Peyer's patch (tissue), 4 donors: ENCODE data around the gene XIRP2. TPM values are rescaled to one million over a fixed set of nuclear protein-coding genes. Genes with fewer than 3 reads are reported as not detected.

Experiments
- DNase-seq, 3 donors: peaks; one replicate each; pipeline ENCODE4 v3.0.0-alpha.2; 2017 to 2019
- H3K27ac ChIP-seq, 4 donors: fragments of 200-600 bp; sonication (generic); one replicate each; pipeline ENCODE4 v1.5.1; 2016 to 2019
- H3K27me3 ChIP-seq, 2 donors: fragments of 200-600 bp; sonication (generic); one replicate each; pipeline ENCODE4 v1.5.1; 2019
- H3K36me3 ChIP-seq, 3 donors: fragments of 200-600 bp; sonication (generic); one replicate each; pipeline ENCODE4 v1.5.1; 2016 to 2019
- H3K4me1 ChIP-seq, 4 donors: fragments of 200-600 bp; sonication (generic); one replicate each; pipeline ENCODE4 v1.5.1; 2016 to 2019
- H3K4me3 ChIP-seq, 4 donors: fragments of 200-600 bp; sonication (generic); 1 replicate in 3 of 4; 2 replicates in 1 of 4; pipeline ENCODE4 v1.5.1; 2016 to 2019; ENCODE audit warnings: mild to moderate bottlenecking in 1 of 4
- H3K9me3 ChIP-seq, 4 donors: fragments of 200-600 bp; sonication (generic); one replicate each; pipeline ENCODE4 v1.5.1; 2016 to 2019; ENCODE audit warnings: mild to moderate bottlenecking in 1 of 4
- POLR2A ChIP-seq, 2 donors: fragments of 450-650 bp; IDR thresholded peaks; one replicate each; pipeline ENCODE4 v1.5.1; 2017; ENCODE audit warnings: antibody characterized with exemption in 2 of 2, mild to moderate bottlenecking in 2 of 2, moderate library complexity in 2 of 2
- total RNA-seq, 4 donors: library from RNA; depleted of rRNA; stranded (reverse); fragments of >200 nt; gene quantifications; one replicate each; pipeline ENCODE4 v1.1.0, GENCODE V29; 2016
- TF ChIP-seq, protein P1 (sequence below), 6 experiments: fragments of 450-650 bp in 4 of 6; fragments of 200-600 bp in 2 of 6; sonication (generic) in 1 of 6; IDR thresholded peaks; one replicate each; pipeline ENCODE4 v1.5.1; 2017 to 2019; ENCODE audit warnings: antibody characterized with exemption in 6 of 6, mild to moderate bottlenecking in 3 of 6, moderate library complexity in 1 of 6

Gene XIRP2
- total RNA-seq, 4 donors from 2014 or later, result not detected

DNA sequence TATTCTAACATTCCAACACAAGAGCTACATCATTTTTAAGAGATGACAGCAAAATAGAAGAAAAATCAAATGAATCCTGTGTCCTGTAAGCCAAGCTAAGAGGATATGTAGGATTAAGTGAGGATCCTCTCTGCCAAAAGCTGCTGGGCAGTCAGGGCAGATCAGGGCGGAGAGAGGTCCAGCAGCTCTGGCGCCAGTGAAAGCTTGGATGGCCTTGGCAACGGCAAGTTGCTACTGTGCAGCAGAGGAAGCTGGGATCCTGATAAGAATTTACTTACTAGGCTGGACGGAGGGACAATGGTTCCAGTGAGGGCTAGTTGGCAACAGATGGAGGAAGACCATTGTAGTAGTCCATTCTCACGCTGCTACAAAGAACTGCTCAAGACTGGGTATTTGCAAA lies 391.5 kb downstream of the XIRP2 start:
- Histone ChIP-seq H3K4me1 (no peaks in the 10 kb centered on the region), H3K27me3 (no peaks in the 10 kb centered on the region), H3K9me3 (no peaks in the 10 kb centered on the region), H3K4me3 (no peak overlapping the region), H3K36me3 (no peaks in the 10 kb centered on the region), H3K27ac (no peak overlapping the region)
- DNase-seq, result no peak
- TF ChIP-seq, protein P1, sequence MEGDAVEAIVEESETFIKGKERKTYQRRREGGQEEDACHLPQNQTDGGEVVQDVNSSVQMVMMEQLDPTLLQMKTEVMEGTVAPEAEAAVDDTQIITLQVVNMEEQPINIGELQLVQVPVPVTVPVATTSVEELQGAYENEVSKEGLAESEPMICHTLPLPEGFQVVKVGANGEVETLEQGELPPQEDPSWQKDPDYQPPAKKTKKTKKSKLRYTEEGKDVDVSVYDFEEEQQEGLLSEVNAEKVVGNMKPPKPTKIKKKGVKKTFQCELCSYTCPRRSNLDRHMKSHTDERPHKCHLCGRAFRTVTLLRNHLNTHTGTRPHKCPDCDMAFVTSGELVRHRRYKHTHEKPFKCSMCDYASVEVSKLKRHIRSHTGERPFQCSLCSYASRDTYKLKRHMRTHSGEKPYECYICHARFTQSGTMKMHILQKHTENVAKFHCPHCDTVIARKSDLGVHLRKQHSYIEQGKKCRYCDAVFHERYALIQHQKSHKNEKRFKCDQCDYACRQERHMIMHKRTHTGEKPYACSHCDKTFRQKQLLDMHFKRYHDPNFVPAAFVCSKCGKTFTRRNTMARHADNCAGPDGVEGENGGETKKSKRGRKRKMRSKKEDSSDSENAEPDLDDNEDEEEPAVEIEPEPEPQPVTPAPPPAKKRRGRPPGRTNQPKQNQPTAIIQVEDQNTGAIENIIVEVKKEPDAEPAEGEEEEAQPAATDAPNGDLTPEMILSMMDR (IDR thresholded peaks at IDR 0.05), result no peak
- TF ChIP-seq POLR2A (IDR thresholded peaks at IDR 0.05), result no peak

DNA sequence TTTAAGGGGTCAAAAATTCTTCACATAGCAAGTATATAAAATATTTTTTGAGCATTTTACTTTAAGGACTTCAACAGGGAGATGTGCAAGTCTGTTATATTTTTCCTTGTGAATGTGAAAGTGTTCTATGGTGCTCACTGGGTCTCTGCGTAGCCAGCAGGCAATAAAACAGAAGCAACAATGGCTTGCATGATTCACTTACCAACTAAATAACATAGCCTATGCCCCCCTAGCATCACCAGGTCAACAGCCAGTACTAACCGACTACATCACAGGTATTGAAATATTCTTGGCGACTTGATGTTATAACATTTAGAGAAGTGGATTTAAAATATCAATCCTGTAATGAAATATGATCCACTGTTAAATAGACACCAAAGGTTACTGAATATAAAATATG lies 398.9 kb downstream of the XIRP2 start:
- no peak for DNase-seq
- Histone ChIP-seq H3K36me3 (no peaks in the 10 kb centered on the region), H3K4me1 (no peaks in the 10 kb centered on the region), H3K27me3 (no peaks in the 10 kb centered on the region), H3K4me3 (no peak overlapping the region), H3K27ac (no peak overlapping the region), H3K9me3 (no peaks in the 10 kb centered on the region)
- TF ChIP-seq, protein P1 (IDR thresholded peaks at IDR 0.05), result no peak
- TF ChIP-seq POLR2A (IDR thresholded peaks at IDR 0.05), result no peak

DNA sequence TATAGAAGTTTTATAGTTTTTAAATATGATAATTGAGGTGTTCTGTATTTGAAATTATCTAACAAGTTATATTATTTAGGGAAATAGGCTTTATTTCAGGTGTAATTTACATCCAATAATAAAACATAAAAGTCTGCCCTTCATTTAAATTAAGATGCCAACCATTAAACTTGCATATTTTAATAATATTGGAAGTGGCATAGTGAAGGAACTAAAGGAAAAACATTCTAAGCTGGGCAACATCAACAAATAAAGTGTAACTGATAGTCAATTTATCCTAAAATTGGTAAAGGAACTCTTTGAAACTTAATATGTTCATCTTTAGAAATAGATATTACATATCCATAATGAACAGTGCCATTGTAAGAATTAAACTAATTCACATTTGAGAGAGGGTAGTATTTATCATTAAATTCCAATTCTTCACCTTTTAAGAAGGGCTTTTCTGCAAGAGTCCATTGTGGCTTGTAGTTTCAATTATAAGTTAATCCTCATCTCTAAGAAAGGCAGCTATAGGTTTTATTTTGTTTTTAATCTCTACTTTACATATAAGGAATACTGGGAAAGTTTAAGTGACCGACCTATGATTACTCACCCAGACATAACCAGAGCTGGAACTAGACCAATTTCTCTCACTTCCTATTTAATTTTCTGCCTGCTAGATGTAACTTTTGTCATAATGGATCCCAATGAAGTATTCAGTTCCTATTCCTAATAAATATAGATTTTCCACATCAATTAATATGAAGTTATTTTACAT lies 401.6 kb downstream of the XIRP2 start:
- no peak for DNase-seq
- TF ChIP-seq, protein P1 (IDR thresholded peaks at IDR 0.05), result no peak
- no peak for TF ChIP-seq POLR2A (IDR thresholded peaks at IDR 0.05)
- no peaks in the 10 kb centered on the region for H3K9me3 ChIP-seq
- no peaks in the 10 kb centered on the region for H3K27me3 ChIP-seq
- H3K4me3 ChIP-seq, result no peak overlapping the region
- H3K4me1 ChIP-seq, result peaks cover 0 to 17% (median 3%) of the 10 kb centered on the region in 4 donors
- no peak overlapping the region for H3K27ac ChIP-seq
- no peaks in the 10 kb centered on the region for H3K36me3 ChIP-seq

DNA sequence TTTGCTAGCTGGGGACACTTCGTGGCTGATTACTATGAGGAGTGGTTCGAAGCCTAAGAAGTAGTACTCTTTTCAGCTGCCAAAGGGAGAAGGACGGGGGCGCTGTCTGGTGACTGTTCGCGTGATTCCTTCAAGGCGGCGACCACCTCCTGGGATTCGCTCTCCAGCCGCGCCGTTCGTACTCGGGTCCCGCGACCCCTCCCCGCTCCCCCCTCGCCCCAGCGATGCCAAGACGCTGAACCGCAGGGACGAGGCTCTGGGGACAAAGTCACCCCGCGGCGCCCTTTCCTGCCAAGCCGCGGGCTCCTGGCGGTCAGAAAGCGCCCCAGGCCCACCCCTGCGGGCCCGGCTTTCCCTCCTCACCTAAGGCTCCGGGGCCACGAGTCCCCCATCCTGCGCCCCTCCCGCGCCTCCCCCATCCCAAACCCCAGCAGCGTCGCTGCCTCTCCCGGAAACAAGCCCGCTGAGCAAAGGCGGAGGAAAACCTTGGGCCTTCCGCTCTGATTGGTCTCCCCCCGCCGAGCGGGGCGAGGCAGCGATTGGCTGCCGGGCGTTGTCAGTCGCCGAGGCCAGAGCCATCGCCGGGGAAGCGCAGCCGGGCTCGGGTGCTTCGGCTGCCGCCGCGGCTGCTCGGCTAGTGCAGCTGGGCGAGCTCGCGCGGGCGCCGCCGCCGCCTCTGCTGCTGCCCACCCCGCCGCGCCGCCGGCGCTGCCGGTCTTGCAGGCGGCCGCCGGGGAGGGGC lies 404.3 kb downstream of the XIRP2 start, which contains the start of gene B3GALT1:
Gene B3GALT1, plus strand, starts transcription at position 572 of the 742 bp plus-strand sequence.
- no peak for TF ChIP-seq POLR2A (IDR thresholded peaks at IDR 0.05)
- TF ChIP-seq, protein P1 (IDR thresholded peaks at IDR 0.05), result peak in 2 of 6 experiments; percentile 10 to 13
- no peaks in the 10 kb centered on the region for H3K9me3 ChIP-seq

DNA sequence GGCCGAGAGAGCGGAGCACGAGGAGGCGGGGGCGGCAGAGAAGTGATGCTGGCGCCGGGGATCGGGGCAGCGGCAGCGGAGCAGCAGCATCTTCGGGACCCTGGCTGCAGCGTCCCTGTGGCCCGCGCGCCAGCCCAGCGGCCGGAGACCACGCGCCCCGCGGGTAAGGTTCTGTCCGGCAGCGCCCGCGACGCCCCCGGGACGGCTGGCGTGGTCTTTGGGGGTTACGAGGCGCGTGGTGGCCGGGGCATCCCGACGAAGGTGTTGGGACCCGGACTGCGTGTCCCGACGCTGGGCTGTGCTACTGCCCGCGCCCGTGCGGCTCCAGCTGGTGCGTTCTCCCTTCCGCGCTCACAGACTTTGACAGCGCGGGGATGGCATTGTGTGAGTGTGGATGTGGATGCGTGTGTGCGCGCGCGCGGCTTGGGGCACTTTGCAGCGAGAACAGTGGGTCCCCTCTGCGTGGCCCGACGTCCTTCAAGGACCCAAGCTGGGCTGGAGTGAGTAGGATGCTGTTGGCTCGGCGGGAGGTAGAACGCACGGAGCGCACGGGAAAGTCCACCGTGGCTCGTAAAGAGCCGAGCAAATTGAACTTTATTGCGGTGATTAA lies 405.0 kb downstream of the XIRP2 start:
- Histone ChIP-seq H3K9me3 (no peaks in the 10 kb centered on the region), H3K36me3 (no peaks in the 10 kb centered on the region), H3K4me1 (peaks cover 0 to 17% (median 3%) of the 10 kb centered on the region in 4 donors), H3K27ac (peak overlapping the region in 1 of 4 donors; percentile 24), H3K27me3 (no peaks in the 10 kb centered on the region), H3K4me3 (peak overlapping the region; percentile 43 to 72 (median 57))
- peak in 1 of 3 donors; percentile 52 for DNase-seq
- TF ChIP-seq, protein P1 (IDR thresholded peaks at IDR 0.05), result no peak
- TF ChIP-seq POLR2A (IDR thresholded peaks at IDR 0.05), result no peak

More for the DNA sequence above, 404.3 kb downstream of the XIRP2 start, which contains the start of gene B3GALT1:
- no peaks in the 10 kb centered on the region for H3K36me3 ChIP-seq
- peak; percentile 29 to 85 (median 82) for DNase-seq
- peaks cover 0 to 17% (median 3%) of the 10 kb centered on the region in 4 donors for H3K4me1 ChIP-seq
- no peaks in the 10 kb centered on the region for H3K27me3 ChIP-seq
- H3K4me3 ChIP-seq, result peak within 1 kb of the TSS; percentile 43 to 72 (median 57)
- H3K27ac ChIP-seq, result peak within 1 kb of the TSS in 3 of 4 donors; percentile 40 to 75 (median 51)
